ENCODE measurements around the gene KPNA3. TPM values are rescaled to one million over a fixed set of nuclear protein-coding genes. Genes with fewer than 3 reads are reported as not detected.

The KPNA3 gene
- total and polyA plus RNA-seq, 7 donors = 15.6 to 64.3 (median 41.5) TPM

GRCh38 chr13:49829715-49830114 is 37.2 kb upstream of the KPNA3 start:
- TF ChIP-seq POLR2A (IDR thresholded peaks at IDR 0.05) (no peak), POLR2AphosphoS5 (IDR thresholded peaks at IDR 0.05) (no peak), EP300 (IDR thresholded peaks at IDR 0.05) (no peak)
- TF ChIP-seq, protein P1, sequence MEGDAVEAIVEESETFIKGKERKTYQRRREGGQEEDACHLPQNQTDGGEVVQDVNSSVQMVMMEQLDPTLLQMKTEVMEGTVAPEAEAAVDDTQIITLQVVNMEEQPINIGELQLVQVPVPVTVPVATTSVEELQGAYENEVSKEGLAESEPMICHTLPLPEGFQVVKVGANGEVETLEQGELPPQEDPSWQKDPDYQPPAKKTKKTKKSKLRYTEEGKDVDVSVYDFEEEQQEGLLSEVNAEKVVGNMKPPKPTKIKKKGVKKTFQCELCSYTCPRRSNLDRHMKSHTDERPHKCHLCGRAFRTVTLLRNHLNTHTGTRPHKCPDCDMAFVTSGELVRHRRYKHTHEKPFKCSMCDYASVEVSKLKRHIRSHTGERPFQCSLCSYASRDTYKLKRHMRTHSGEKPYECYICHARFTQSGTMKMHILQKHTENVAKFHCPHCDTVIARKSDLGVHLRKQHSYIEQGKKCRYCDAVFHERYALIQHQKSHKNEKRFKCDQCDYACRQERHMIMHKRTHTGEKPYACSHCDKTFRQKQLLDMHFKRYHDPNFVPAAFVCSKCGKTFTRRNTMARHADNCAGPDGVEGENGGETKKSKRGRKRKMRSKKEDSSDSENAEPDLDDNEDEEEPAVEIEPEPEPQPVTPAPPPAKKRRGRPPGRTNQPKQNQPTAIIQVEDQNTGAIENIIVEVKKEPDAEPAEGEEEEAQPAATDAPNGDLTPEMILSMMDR (IDR thresholded peaks at IDR 0.05) = no peak
- Histone ChIP-seq H3K27me3 (no peaks in the 10 kb centered on the region), H3K4me1 (no peaks in the 10 kb centered on the region), H3K9me3 (peaks cover 0 to 6% (median 0%) of the 10 kb centered on the region in 4 donors), H3K4me3 (no peak overlapping the region), H3K27ac (no peak overlapping the region), H3K36me3 (no peaks in the 10 kb centered on the region)
- no peak for DNase-seq
- WGBS, 2 donors = 95 to 97% methylated on average over 2 of the region's 2 CpGs
- intact Hi-C loops (cut with DNase I) = no loop called here

DNA sequence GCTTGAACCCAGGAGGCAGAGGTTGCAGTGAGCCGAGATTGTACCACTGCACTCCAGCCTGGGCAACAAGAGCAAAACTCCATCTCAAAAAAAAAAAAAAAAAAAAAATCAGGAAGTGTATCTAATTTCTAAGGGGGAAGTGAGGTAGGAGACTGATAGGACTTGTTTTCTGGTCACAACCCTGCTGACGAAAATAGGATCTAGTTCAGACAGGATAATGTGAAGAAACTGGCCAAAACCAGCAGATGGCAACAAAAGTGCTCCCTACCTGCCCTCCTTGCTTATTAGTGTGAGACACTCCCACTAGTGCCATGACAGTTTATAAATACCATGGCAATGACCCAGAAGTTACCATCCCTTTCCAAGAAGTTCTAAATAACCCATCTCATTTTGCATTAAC is 36.0 kb upstream of the KPNA3 start:
- TF ChIP-seq POLR2AphosphoS5 (IDR thresholded peaks at IDR 0.05) (no peak), POLR2A (IDR thresholded peaks at IDR 0.05) (no peak), EP300 (IDR thresholded peaks at IDR 0.05) (no peak)
- TF ChIP-seq, protein P1 (IDR thresholded peaks at IDR 0.05) = no peak
- intact Hi-C loops (cut with DNase I) = no loop called here
- Histone ChIP-seq H3K27ac (no peak overlapping the region), H3K36me3 (no peaks in the 10 kb centered on the region), H3K4me1 (no peaks in the 10 kb centered on the region), H3K9me3 (peaks cover 0 to 6% (median 0%) of the 10 kb centered on the region in 4 donors), H3K27me3 (no peaks in the 10 kb centered on the region), H3K4me3 (no peak overlapping the region)
- WGBS, 2 donors = 73 to 79% methylated on average over 2 of the region's 2 CpGs
- no peak for DNase-seq

- intact Hi-C loops (cut with DNase I) = no loop called here
- H3K27ac ChIP-seq = no peak overlapping the region
- H3K4me1 ChIP-seq = no peaks in the 10 kb centered on the region
- no peaks in the 10 kb centered on the region for H3K27me3 ChIP-seq
- peaks cover 0 to 6% (median 0%) of the 10 kb centered on the region in 4 donors for H3K9me3 ChIP-seq
- TF ChIP-seq POLR2AphosphoS5 (IDR thresholded peaks at IDR 0.05) (no peak), EP300 (IDR thresholded peaks at IDR 0.05) (no peak), POLR2A (IDR thresholded peaks at IDR 0.05) (no peak)
- TF ChIP-seq, protein P1 (IDR thresholded peaks at IDR 0.05) = no peak
- H3K36me3 ChIP-seq = no peaks in the 10 kb centered on the region
- no peak overlapping the region for H3K4me3 ChIP-seq
- whole genome bisulfite sequencing, 2 donors = 67 to 78% methylated on average over 3 of the region's 3 CpGs
- DNase-seq = no peak
Observed at GRCh38 chr13:49827891-49828290, 35.4 kb upstream of the KPNA3 start.

- H3K27ac ChIP-seq = no peak overlapping the region
- no peaks in the 10 kb centered on the region for H3K4me1 ChIP-seq
- peaks cover 0 to 6% (median 0%) of the 10 kb centered on the region in 4 donors for H3K9me3 ChIP-seq
- H3K27me3 ChIP-seq = no peaks in the 10 kb centered on the region
- H3K36me3 ChIP-seq = no peaks in the 10 kb centered on the region
- H3K4me3 ChIP-seq = no peak overlapping the region
- intact Hi-C loops (cut with DNase I) = no loop called here
- DNase-seq = no peak
- TF ChIP-seq POLR2AphosphoS5 (IDR thresholded peaks at IDR 0.05) (no peak), EP300 (IDR thresholded peaks at IDR 0.05) (no peak), POLR2A (IDR thresholded peaks at IDR 0.05) (no peak)
- TF ChIP-seq, protein P1 (IDR thresholded peaks at IDR 0.05) = no peak
- 81 to 89% methylated on average over 2 of the region's 2 CpGs for whole genome bisulfite sequencing, 2 donors
Observed at GRCh38 chr13:49827336-49827735, 34.9 kb upstream of the KPNA3 start.
